ENCODE results near the gene ZNF358.

Gene ZNF358

DNA sequence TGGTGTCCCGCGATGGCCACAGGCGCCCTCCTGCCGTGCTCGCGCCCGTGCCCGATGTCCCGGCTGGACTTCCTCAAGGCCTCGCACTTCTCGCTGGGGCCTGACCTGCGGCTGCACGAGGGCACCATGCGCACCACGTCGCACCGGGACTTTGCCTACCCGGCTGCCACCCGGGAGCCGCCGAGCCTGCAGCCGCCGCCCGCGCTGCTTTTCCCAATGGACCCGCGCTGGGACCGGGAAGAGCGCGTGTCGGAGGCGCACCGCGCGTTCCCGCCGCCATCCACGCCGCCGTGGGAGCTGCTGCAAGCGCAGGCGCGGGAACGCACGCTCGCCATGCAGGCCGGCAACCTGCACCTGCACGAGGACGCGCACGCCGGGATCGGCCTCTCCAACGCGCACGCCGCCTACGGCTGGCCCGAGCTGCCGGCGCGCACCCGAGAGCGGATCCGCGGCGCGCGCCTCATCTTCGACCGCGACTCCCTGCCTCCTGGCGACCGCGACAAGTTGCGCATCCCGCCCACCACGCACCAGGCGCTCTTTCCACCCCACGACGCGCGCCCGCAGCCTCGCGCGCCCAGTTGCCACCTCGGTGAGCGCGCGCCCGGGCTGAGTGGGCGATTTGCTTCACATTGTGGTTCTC, 15.0 kb upstream of the ZNF358 start:
- POLR2A ChIA-PET, result no interaction called here
- CTCF ChIA-PET, result interaction anchor here (1.5 kb wide), 1 partner anchor 8 kb away, joined by 3 read pairs; no protein-coding TSS in a partner anchor
- TF ChIP-seq, protein P1, sequence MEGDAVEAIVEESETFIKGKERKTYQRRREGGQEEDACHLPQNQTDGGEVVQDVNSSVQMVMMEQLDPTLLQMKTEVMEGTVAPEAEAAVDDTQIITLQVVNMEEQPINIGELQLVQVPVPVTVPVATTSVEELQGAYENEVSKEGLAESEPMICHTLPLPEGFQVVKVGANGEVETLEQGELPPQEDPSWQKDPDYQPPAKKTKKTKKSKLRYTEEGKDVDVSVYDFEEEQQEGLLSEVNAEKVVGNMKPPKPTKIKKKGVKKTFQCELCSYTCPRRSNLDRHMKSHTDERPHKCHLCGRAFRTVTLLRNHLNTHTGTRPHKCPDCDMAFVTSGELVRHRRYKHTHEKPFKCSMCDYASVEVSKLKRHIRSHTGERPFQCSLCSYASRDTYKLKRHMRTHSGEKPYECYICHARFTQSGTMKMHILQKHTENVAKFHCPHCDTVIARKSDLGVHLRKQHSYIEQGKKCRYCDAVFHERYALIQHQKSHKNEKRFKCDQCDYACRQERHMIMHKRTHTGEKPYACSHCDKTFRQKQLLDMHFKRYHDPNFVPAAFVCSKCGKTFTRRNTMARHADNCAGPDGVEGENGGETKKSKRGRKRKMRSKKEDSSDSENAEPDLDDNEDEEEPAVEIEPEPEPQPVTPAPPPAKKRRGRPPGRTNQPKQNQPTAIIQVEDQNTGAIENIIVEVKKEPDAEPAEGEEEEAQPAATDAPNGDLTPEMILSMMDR (IDR thresholded peaks at IDR 0.05; ENCODE audit: insufficient read depth, low read length, missing control alignments), result no peak
- peak overlapping the region; percentile 44 for H3K4me3 ChIP-seq (ENCODE audit: low read depth, low read length)
- no peak for DNase-seq (ENCODE audit: low read depth, low spot score)

DNA sequence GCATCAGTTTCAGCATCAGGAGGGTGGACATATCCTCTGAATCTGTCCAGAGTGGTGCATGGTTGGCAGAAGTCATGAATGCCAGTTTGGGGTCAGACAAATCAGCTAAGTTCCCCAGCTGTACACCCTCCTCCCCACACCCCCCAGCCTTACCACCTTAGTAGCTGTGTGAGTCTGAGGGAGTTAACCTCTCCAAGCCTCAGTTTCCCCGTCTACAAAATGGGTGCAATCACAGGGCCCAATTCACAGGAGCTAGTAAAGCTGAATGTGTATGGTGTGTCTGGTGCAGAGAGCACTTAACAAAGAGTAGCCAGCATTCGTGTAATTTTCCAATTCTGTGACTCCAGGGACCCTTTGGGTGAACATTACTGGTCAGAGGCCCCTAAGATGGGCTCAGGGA, 13.4 kb upstream of the ZNF358 start:
- no peak for DNase-seq (ENCODE audit: low read depth, low spot score)
- POLR2A ChIA-PET, result no interaction called here
- no peak overlapping the region for H3K4me3 ChIP-seq (ENCODE audit: low read depth, low read length)
- CTCF ChIA-PET, result interaction anchor here (1.5 kb wide), 1 partner anchor 9 kb away, joined by 3 read pairs; no protein-coding TSS in a partner anchor
- TF ChIP-seq, protein P1 (IDR thresholded peaks at IDR 0.05; ENCODE audit: insufficient read depth, low read length, missing control alignments), result no peak

DNA sequence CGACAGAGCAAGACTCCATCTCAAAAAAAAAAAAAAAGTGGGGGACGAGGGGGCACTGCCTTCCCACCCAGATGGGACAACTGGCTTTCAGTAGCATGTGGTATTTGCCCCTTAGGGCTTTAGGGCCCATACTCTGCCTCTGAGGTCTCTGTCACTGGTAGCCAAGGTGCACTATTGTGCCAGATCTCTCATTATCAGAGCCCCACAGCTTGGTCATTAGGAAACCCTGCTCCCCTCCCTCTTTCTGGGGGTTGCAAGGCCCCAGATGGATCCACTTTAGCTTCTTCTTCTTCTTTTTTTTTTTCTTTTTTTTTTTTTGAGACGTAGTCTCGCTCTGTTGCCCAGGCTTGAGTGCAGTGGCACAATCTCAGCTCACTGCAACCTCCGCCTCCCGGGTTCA, 11.2 kb upstream of the ZNF358 start:
- DNase-seq (ENCODE audit: low read depth, low spot score), result no peak
- CTCF ChIA-PET, result interaction anchor here (2.1 kb wide), 1 partner anchor 8 kb away, joined by 11 read pairs; a partner anchor contains a TSS
- POLR2A ChIA-PET, result no interaction called here
- H3K4me3 ChIP-seq (ENCODE audit: low read depth, low read length), result no peak overlapping the region
- TF ChIP-seq, protein P1 (IDR thresholded peaks at IDR 0.05; ENCODE audit: insufficient read depth, low read length, missing control alignments), result no peak

DNA sequence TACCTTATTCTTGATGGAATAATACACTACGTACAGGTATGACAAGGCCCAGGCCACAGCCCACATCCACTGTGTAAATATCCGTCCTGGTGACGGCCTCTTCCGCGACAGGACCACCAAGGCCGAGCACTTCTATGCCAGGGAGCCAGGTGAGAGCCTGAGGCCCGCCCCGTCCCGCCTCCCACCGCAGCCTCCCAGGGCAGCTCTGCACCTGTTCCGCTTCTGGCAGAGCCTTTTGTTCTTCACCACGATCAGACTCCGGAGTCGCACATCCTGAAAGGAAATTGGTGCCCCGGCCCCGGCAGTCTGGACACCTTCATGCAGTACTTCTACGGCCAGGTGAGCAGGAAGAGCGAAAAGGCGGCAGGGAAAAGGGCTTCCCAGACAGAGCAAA, 10.6 kb upstream of the ZNF358 start:
- POLR2A ChIA-PET, result no interaction called here
- DNase-seq (ENCODE audit: low read depth, low spot score), result no peak
- CTCF ChIA-PET, result interaction anchor here (2.1 kb wide), 1 partner anchor 8 kb away, joined by 11 read pairs; a partner anchor contains a TSS
- no peak overlapping the region for H3K4me3 ChIP-seq (ENCODE audit: low read depth, low read length)
- TF ChIP-seq, protein P1 (IDR thresholded peaks at IDR 0.05; ENCODE audit: insufficient read depth, low read length, missing control alignments), result no peak

DNA sequence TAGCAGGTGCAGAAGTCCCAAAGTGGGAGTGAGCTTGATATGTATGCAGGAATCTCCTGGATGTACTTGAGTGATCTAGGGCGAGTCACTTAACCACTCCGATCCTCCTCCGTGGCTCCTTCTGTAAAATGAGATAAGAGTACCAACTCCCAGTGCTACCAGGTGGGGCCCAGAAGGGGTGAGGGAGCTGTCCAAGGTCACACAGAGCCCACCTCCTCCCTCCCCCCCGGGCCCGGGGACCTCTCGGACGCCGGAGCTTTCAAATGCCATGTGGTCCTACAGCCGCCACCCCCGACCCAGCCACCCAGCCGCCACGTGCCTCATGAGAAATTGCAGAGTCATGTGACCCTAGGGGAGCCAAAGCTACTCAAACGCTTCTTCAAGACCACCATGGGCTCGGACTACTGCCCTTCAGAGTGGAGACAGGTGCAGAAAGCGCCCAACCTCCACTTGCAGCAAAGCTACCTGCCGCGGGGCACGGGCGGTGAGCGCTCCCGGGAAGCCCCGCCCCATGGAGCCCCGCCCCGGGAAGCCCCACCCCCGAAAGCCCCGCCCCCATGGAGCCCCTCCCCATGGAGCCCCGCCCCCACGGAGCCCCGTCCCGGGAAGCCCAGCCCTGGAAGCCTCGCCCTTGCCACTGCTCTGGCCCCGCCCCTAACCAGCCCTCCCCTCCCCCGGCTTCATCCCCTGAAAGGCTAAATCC, 10.1 kb upstream of the ZNF358 start:
- DNase-seq (ENCODE audit: low read depth, low spot score), result no peak
- H3K4me3 ChIP-seq (ENCODE audit: low read depth, low read length), result no peak overlapping the region
- POLR2A ChIA-PET, result interaction anchor here (0.7 kb wide), 1 partner anchor 308 kb away, joined by 3 read pairs; no protein-coding TSS in a partner anchor
- TF ChIP-seq, protein P1 (IDR thresholded peaks at IDR 0.05; ENCODE audit: insufficient read depth, low read length, missing control alignments), result no peak
- CTCF ChIA-PET, result interaction anchor here (2.1 kb wide), 1 partner anchor 9 kb away, joined by 11 read pairs; a partner anchor contains a TSS

Measured in AG04449 (cell line).